Epithelial cell of proximal tubule (primary cell): ENCODE results near the gene TPM1. TPM values are rescaled to one million over a fixed set of nuclear protein-coding genes. Genes with fewer than 3 reads are reported as not detected.

Source experiments
- DNase-seq: peaks from one replicate; pipeline ENCODE4 v3.0.0-alpha.2; 2011; ENCODE audit warnings: low read depth
- H3K4me3 ChIP-seq: 2 replicates; pipeline ENCODE4 v1.5.1; 2011; ENCODE audit warnings: low read depth, mild to moderate bottlenecking, low read length
- total RNA-seq: library from RNA; depleted of rRNA; stranded (reverse); fragments of >200 nt; gene quantifications from 2 replicates; pipeline ENCODE4 v1.2.3, GENCODE V29; 2015
- TF ChIP-seq, protein P1 (sequence below): conservative IDR thresholded peaks from 2 replicates; pipeline ENCODE4 v1.5.1; 2012; ENCODE audit warnings: low read depth, mild to moderate bottlenecking, low read length

TPM1 gene
- total RNA-seq, 1 donor from 2014 or later: 925 TPM

DNA sequence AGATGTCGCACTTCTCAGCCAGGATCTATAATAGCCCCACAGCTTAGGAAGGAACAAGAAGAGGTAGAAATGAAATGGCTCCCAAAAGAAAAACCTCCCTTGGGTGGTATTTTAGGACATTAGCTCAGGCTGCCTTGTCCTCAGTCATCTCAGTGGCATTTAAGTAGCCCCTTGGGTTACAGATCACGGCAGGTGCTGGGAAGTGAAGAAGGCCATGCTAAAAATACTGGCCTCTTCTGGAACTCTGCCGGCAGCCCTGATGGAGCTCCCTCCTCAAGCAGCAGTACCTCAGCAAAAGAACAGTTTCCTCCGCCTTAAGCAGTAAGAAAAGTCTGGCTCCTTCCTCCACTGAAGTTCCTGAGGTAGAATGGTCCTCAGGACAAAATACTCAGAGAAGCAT lies 7.3 kb upstream of the TPM1 start:
- no peak overlapping the region for H3K4me3 ChIP-seq
- TF ChIP-seq, protein P1, sequence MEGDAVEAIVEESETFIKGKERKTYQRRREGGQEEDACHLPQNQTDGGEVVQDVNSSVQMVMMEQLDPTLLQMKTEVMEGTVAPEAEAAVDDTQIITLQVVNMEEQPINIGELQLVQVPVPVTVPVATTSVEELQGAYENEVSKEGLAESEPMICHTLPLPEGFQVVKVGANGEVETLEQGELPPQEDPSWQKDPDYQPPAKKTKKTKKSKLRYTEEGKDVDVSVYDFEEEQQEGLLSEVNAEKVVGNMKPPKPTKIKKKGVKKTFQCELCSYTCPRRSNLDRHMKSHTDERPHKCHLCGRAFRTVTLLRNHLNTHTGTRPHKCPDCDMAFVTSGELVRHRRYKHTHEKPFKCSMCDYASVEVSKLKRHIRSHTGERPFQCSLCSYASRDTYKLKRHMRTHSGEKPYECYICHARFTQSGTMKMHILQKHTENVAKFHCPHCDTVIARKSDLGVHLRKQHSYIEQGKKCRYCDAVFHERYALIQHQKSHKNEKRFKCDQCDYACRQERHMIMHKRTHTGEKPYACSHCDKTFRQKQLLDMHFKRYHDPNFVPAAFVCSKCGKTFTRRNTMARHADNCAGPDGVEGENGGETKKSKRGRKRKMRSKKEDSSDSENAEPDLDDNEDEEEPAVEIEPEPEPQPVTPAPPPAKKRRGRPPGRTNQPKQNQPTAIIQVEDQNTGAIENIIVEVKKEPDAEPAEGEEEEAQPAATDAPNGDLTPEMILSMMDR: no peak
- no peak for DNase-seq

DNA sequence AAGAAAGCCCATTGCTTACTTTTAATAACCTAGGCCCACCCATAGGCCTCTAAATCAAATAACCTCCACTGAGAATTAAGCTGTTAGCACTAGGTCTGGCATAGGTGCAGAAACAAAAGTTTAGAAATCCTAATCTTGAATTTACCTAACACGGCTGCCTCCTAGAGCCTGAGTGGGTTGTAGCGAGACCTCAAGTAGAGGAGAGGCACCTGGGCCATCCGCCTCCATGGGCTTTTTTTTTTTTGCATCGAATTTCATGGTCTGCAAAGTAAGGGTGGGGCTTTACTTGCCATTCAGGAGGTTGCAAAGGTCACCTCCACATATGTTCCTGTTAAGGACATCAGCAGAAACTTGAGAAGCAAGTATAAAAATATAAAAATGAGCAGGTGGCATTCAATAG lies 6.6 kb upstream of the TPM1 start:
- no peak for DNase-seq
- TF ChIP-seq, protein P1: no peak
- H3K4me3 ChIP-seq: no peak overlapping the region

DNA sequence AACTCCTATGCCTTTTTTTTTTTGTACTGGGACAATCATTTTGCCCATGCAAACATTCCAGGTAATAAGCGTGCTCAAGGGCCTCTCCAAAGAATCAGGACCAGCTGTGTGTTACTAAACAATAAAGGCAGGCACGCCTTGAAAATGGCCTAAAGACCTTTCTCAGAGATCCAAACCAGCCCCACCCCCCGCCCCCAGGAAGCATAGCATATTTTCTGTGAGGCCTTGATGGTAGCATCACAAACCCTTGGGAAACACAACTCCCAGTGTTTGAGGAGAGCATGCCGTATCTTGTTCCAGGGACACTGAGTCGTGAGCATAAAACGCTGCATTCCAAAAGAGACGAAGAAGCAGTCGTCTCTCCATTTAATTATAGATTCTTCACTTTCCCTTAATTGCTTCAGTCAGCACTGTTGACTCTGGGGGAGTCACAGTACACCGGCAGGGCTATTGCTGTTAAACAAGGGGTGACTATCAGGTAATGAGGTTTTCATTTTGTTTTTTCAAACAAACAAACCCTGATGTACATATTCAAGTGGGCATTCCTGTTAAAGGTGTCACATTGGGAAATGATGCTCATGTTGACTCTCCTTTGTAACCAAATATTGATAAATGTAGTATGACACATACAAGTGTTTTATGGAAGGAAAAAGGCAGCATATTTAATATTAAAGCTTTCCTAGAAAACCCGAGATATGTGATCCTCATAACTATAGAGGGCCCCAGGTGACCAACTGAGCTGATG lies 4.4 kb upstream of the TPM1 start:
- no peak overlapping the region for H3K4me3 ChIP-seq
- no peak for DNase-seq
- TF ChIP-seq, protein P1: no peak

DNA sequence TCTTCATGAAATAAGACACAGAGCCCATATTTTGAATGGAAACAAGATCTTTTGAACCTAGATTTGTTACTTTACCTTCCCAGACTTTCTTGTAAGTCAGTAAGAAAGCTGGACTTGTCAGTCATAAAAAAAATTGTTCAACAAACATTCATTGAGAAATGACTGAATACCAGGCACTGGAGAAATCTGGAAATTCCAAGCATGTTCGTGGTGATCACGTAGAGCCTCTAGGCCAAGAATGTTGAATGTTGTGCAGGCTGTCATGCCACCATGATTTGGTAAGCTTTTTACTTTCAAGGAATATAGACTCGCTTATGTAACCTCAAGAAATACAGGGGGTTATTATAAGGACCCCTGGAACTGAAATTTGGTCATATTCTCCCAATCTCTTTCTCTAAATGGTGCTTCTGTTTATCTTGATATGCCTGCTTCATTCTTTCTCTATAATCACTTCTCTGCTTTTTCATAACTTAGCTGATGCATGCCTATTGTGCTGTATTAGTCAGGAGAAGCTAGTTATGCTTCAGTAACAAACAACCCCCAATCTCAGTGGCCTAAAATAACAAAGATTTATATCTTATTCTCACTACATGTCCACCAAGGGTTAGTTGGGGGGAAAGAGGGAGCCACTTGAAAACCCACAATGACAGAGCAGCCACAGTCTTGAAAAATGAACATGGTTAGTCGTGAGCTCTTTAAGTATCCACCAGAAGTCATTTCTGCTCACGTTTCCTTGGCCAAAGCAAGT lies 3.4 kb upstream of the TPM1 start:
- TF ChIP-seq, protein P1: no peak
- H3K4me3 ChIP-seq: no peak overlapping the region
- DNase-seq: no peak

DNA sequence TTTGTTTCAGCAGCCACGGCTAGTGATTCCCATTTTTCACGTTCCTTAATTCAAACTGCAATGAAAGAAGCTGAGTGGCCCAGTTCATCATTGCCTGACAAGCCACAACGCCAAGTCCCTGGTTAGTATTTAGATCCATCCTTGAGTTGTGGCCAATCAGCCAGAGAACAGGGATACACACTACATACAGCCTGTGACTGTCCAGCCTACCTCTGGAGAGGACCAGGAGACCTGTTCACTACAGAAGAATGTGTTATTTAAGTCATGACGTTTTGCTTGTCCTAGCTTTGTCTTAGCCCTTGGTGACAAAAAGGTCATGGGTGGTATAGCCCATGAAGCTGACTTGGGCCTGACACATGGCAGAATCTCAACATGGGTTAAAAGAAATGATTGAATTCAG lies 2.7 kb upstream of the TPM1 start:
- TF ChIP-seq, protein P1: no peak
- no peak overlapping the region for H3K4me3 ChIP-seq
- DNase-seq: no peak

DNA sequence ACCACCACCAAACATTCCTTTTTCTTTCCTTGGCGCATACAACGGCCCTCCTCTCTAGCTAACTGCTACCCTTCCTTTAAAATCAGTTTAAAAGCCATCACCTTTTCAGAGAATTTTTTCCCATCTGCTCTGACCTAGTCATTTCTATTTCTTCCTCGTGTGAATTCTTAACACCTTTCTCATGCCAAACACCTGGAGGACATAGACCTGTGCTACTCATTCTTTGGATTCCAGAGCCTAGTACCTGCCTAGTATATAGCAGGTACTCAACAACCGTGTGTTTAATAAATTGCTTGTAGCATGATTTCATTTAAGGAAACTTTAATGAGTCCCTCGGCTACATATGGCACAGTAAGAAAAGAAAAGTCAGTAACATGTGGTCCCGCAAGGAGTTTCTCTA lies 2.0 kb upstream of the TPM1 start:
- DNase-seq: no peak
- H3K4me3 ChIP-seq: no peak overlapping the region
- TF ChIP-seq, protein P1: no peak
